HFF-Myc (cell line): ENCODE measurements around the gene GALNT16.

Source experiments
- DNase-seq: peaks from one replicate; pipeline ENCODE4 v3.0.0-alpha.2; 2011; ENCODE audit warnings: low read depth; ENCODE audit errors: extremely low read depth
- H3K4me3 ChIP-seq: replicated peaks from 2 replicates; pipeline ENCODE4 v1.5.1; 2011; ENCODE audit warnings: low read depth, mild to moderate bottlenecking, control low read depth, low read length
- CTCF ChIP-seq: IDR thresholded peaks from 2 replicates; pipeline ENCODE4 v1.5.1; 2012; ENCODE audit warnings: mild to moderate bottlenecking, low read depth, low read length, control low read depth; ENCODE audit errors: missing control alignments

GALNT16 gene

GRCh38 chr14:69342928-69343525 lies 83.1 kb downstream of the GALNT16 start:
- no peak overlapping the region for H3K4me3 ChIP-seq
- no peak for DNase-seq
- TF ChIP-seq CTCF = no peak

GRCh38 chr14:69344171-69344570 lies 84.2 kb downstream of the GALNT16 start:
- no peak for DNase-seq
- no peak overlapping the region for H3K4me3 ChIP-seq
- TF ChIP-seq CTCF = no peak

GRCh38 chr14:69345402-69345801 lies 85.4 kb downstream of the GALNT16 start:
- DNase-seq = no peak
- H3K4me3 ChIP-seq = no peak overlapping the region
- TF ChIP-seq CTCF = no peak

GRCh38 chr14:69346710-69347109 lies 86.8 kb downstream of the GALNT16 start:
- TF ChIP-seq CTCF = peak; percentile 81

GRCh38 chr14:69349091-69349777 lies 89.3 kb downstream of the GALNT16 start:
- no peak overlapping the region for H3K4me3 ChIP-seq
- TF ChIP-seq CTCF = no peak
- DNase-seq = no peak

More at GRCh38 chr14:69346710-69347109, 86.8 kb downstream of the GALNT16 start:
- no peak for DNase-seq
- H3K4me3 ChIP-seq = no peak overlapping the region

- DNase-seq = no peak
- no peak overlapping the region for H3K4me3 ChIP-seq
- no peak for TF ChIP-seq CTCF
These were observed 90.9 kb downstream of the GALNT16 start for GRCh38 chr14:69350892-69351291.
